Measurements from ENCODE around the gene NPAS4.
A peak's percentile ranks its signal among the peaks of the same experiment; 100 is the strongest.
"Not testable (repeated sequence)": the region's sequence is repeated elsewhere in the genome, so short reads cannot be mapped to it uniquely, and the experiment has no call there.

NPAS4 gene

DNA sequence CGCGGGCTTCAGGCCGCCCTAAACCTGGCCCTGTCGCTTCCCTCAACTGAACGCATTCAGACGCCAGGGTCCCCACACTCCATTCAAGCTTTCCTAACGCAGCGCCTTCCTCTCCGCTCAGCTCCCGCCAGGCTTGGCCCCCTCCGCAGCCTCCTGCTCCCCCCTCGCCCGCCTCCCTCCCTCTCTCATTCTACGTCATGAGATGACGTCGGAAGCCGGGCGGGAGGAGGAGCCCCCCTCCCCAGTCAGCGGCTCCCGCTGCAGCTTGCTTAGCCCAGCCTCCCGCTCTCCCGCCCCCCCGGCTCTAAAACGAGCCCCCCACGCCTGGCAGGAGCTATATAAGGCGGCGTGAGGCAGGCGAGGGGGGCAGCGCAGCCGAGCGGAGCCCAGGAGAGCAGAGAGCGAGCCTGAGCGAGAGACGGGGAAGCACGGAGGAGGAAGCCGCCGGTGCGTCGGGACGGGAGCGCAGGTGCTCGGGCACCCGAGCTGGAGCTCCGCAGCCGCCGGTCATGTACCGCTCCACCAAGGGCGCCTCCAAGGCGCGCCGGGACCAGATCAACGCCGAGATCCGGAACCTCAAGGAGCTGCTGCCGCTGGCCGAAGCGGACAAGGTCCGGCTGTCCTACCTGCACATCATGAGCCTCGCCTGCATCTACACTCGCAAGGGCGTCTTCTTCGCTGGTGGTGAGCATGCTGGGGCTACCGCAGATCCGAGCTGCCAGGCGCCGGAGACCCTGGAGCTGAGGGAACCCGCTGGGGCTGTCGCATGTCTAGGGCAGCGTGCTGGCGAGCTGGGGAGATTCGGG is at the start of gene NPAS4:
NPAS4 (plus strand) TSS at position 365 of the 806 bp plus-strand sequence; CDS start at position 510, 145 bp downstream.
- FAIRE-seq (no peak), DNase-seq (ENCODE audit: insufficient read length, low spot score) (peak; percentile 81)
- TF ChIP-seq, protein P1, sequence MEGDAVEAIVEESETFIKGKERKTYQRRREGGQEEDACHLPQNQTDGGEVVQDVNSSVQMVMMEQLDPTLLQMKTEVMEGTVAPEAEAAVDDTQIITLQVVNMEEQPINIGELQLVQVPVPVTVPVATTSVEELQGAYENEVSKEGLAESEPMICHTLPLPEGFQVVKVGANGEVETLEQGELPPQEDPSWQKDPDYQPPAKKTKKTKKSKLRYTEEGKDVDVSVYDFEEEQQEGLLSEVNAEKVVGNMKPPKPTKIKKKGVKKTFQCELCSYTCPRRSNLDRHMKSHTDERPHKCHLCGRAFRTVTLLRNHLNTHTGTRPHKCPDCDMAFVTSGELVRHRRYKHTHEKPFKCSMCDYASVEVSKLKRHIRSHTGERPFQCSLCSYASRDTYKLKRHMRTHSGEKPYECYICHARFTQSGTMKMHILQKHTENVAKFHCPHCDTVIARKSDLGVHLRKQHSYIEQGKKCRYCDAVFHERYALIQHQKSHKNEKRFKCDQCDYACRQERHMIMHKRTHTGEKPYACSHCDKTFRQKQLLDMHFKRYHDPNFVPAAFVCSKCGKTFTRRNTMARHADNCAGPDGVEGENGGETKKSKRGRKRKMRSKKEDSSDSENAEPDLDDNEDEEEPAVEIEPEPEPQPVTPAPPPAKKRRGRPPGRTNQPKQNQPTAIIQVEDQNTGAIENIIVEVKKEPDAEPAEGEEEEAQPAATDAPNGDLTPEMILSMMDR (IDR thresholded peaks at IDR 0.05; ENCODE audit: insufficient read depth, missing control alignments), result no peak

DNA sequence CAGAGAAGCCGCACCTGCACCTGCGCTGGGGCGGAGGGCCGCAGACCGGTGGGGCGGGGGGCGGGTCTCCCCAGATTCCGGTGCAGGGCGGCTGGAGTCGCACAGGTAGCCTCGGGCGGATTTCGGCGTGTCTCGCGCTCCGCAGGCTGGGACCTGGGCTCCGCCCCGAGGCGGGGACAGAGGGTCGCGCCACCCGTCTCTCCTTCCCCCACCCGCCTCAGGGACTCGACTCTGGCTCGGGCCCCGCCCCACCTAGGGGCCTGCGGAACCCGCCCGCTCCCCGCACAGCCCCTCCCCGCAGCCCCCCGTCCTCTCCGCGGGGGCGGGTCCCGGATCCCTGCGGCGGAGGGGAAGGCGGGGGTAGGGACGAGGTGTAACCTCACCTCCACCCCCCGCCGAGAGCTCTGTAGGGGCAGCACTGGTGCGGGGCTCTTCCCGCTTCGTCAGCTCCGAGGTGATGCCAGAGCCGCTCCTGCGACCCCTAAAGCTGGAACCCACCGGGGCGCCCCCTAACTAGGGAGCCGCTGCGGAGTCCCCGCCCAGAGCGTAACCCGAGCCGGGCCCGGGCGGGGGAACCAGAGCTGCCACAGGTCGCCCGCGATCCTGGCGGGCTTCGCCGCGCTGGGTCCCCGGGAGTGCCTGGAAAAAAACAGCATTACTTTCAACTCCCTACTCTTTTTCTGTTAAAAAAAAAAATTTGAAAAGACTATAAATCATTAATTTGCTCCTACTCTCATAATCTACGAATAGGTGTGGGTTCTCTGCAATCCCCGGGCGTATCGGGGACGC is 49.0 kb upstream of the NPAS4 start, which contains the start of gene SLC29A2:
SLC29A2 (minus strand) TSS at position 134 of the 789 bp plus-strand sequence. CDS start 169 bp downstream, outside the sequence.
- peak; percentile 75 for DNase-seq (ENCODE audit: insufficient read length, low spot score)
- TF ChIP-seq, protein P1 (IDR thresholded peaks at IDR 0.05; ENCODE audit: insufficient read depth, missing control alignments), result no peak
- FAIRE-seq, result no peak

DNA sequence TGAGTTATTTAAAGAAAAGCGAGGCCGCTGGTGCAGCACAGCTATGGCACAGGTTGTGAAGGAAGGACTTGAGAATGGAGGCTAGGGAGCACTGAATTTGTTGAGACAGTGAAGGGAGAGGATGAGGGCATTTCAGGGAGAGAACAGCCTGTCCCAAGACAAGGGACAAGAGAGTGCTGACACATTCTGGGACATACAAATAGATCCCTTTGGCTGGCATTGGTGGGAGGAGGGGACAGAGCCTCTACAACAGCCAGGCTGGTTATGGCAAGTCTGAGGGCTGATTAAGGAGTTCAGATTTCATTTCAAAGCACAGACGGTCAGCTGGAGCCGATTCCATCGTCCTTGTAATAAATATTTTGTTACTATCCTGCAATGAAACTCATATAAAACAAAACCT is 47.6 kb upstream of the NPAS4 start:
- FAIRE-seq (no peak), DNase-seq (ENCODE audit: insufficient read length, low spot score) (no peak)
- TF ChIP-seq, protein P1 (IDR thresholded peaks at IDR 0.05; ENCODE audit: insufficient read depth, missing control alignments), result no peak

DNA sequence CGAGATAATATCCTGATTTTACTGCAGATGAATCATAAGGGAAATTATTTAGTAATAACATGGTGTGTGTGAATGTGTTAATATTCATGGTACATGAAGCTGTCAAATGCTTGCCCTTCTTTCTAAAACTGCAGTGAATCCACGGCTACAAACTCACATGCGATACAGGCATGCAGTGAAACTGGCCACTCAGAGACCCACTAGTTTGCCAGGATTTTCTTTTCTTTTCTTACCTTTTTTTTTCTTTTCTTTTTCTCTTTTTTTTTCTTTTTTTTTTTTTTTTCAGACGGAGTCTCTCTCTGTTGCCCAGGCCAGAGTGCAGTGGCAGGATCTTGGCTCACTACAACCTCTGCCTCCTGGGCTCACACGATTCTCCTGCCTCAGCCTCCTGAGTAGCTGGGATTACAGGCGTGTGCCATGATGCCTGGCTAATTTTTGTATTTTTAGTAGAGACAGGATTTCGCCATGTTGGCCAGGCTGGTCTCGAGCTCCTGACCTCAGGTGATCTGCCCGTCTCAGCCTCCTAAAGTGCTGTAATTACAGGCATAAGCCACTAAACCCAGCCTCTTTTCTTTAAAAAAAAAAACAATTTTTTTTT is 47.0 kb upstream of the NPAS4 start:
- not testable (repeated sequence) for DNase-seq (ENCODE audit: insufficient read length, low spot score); FAIRE-seq

DNA sequence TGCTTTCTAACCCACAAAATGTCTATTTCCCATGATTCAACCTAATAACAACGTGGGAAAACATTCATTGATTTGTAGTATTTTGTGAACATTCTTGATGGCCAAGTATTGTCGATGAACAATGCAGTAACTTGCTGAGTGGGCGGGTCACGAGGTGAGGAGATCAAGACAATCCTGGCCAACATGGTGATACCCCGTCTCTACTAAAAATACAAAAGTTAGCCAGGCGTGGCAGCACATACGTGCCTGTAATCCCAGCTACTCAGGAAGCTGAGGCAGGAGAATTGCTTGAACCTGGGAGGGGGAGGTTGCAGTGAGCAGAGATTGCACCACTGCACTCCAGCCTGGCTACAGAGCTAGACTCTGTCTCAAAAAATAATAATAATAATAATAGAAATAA is 40.6 kb upstream of the NPAS4 start:
- not testable (repeated sequence) for FAIRE-seq; DNase-seq (ENCODE audit: insufficient read length, low spot score)

DNA sequence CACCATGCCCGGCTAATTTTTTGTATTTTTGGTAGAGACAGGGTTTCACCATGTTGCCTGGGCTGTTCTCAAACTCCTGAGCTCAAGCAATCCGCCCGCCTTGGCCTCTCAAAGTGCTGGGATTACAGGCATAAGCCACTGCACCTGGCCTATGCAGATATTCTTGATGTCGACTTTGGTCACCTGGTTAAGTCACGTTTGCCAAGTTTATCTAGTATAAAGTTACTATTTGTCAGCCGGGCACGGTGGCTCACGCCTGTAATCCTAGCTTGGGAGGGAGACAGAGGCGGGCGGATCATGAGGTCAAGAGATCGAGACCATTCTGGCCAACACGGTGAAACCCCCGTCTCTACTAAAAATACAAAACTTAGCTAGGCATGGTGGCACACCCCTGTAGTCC is 36.5 kb upstream of the NPAS4 start:
- not testable (repeated sequence) for FAIRE-seq; DNase-seq (ENCODE audit: insufficient read length, low spot score)

DNA sequence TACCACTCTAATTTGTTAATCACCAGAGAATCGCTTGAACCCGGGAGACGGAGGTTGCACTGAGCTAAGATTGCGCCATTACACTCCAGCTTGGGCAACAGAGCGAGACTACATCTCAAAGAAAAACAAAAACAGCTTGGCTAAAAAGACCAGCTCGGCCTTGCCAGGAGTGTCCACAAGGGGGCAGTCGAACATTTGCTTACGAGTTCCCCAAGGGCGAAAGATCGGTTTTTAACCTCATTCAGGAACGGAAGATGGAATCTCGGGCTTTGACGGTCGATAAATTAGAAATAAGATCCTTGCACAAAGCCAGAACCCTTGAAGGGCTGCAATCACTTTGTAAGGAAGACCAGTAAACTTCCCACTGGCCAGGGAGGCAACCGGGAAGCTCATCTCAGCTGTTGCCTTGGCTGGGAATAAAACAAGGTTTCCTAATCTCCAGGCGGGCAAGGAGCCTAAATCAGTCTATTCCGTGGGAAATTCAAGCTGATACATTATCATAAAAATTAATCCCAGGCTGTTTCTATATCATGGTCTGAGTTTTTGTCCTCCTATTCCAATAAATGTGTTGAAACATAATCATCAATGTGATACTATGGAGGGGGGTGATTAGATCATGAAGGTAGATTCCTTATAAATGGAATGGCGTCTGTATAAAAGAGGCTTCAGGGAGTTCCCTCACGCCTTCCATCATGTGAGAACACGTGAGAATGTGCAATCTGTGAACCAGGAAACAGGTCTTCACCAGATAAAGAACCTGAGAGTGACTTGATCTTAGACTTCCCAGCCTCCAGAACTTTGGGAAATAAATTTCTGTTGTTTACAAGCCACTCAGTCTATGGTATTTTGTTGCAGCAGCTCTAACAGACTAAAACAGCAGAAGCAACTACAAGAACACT is 34.4 kb upstream of the NPAS4 start:
- FAIRE-seq, result peak; percentile 55
- DNase-seq (ENCODE audit: insufficient read length, low spot score), result no peak
- TF ChIP-seq, protein P1 (IDR thresholded peaks at IDR 0.05; ENCODE audit: insufficient read depth, missing control alignments), result peak; percentile 85

DNA sequence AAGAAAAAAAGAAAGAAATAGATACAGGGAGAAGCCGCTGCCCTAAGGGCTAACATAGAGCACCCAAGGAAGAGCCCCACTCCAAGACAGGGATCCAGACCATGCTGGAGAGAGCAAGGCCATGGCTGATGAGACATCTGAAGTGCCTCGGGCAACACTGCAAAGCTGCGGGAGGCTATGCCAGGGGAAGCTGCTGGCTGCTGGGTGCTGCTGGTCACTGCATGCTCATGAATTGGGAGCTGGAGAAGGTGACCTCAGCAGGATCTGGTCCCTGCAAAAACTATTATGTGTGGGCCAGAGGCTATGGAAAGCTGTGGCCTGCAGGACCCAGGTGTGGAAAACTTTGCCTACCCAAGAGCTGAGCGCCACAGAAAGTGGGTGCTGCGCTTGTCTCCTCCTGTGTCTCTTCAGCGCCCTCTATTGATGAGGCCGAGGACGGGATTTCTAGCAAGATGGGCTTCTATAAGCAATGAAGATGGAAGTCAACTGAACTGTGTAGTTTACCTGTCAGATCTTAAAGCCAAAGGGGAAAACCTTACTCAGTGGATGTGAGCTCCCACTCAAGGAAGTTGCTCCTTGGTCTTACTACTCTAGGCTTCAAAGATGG is 32.0 kb upstream of the NPAS4 start:
- DNase-seq (ENCODE audit: insufficient read length, low spot score), result no peak
- TF ChIP-seq, protein P1 (IDR thresholded peaks at IDR 0.05; ENCODE audit: insufficient read depth, missing control alignments), result peak; percentile 86
- no peak for FAIRE-seq
